K562 (cell line): ENCODE measurements around the gene RMI1. TPM values are rescaled to one million over a fixed set of nuclear protein-coding genes. Genes with fewer than 3 reads are reported as not detected.

Source experiments
- EGR1 ChIP-seq: fragments of 450-650 bp; conservative IDR thresholded peaks from 2 replicates; pipeline ENCODE4 v1.6.1; 2017; ENCODE audit warnings: mild to moderate bottlenecking
- KDM1A ChIP-seq, 2 experiments: fragments of 450-650 bp; IDR thresholded peaks; 2 replicates each; pipeline ENCODE4 v1.6.1; 2016; ENCODE audit warnings: mild to moderate bottlenecking in 2 of 2
- MCM3 ChIP-seq: fragments of 450-650 bp; IDR thresholded peaks from 2 replicates; pipeline ENCODE4 v1.6.1; 2016
- NCOR1 ChIP-seq: fragments of 450-650 bp; IDR thresholded peaks from 2 replicates; pipeline ENCODE4 v1.6.1; 2016; ENCODE audit warnings: mild to moderate bottlenecking, moderate library complexity
- POLR2H ChIP-seq: IDR thresholded peaks from 2 replicates; pipeline ENCODE4 v1.6.1; 2016; ENCODE audit warnings: missing genetic modification characterization, low read depth, mild to moderate bottlenecking, control low read depth, missing compliant biosample characterization, moderate library complexity
- ZNF253 ChIP-seq: fragments of 250-450 bp; sonication (Bioruptor Pico); conservative IDR thresholded peaks from 2 replicates; pipeline ENCODE4 v1.6.1; 2021; ENCODE audit warnings: mild to moderate bottlenecking
- ZNF512 ChIP-seq: IDR thresholded peaks from 2 replicates; pipeline ENCODE4 v1.6.1; 2016; ENCODE audit warnings: missing genetic modification characterization, missing compliant biosample characterization
- polyA plus RNA-seq, 8 experiments: library from polyadenylated mRNA; depleted of rRNA in 4 of 8; stranded (reverse) in 5 of 8; unstranded in 3 of 8; fragments of >200 nt; fragmentation: Nextera tagmentation in 2 of 8; fragmentation: Illumina TruSeq in 1 of 8; extraction: Ambion mirVana in 2 of 8; extraction: Trizol in 1 of 8; gene quantifications; 2 replicates each; pipeline versions ENCODE4 v1.2.1 to v1.2.3, GENCODE V29; 2011 to 2014; ENCODE audit warnings: inconsistent platforms in 1 of 8, missing spikeins in 1 of 8
- total RNA-seq, 7 experiments: library from RNA; depleted of rRNA in 6 of 7; stranded (reverse); fragments of >200 nt in 6 of 7; fragmentation: Illumina TruSeq in 2 of 7; extraction: Trizol in 2 of 7; gene quantifications; 2 replicates each; pipeline versions ENCODE4 v1.2.1 to v1.2.3, GENCODE V29; 2011 to 2021; ENCODE audit warnings: low replicate concordance in 1 of 7
- TF ChIP-seq, protein P1 (sequence below), 2 experiments: fragments of 450-650 bp; formaldehyde crosslinking in 1 of 2; IDR thresholded peaks; 2 replicates each; pipeline versions ENCODE4 v1.4.0 to v1.6.1; 2014 to 2020; ENCODE audit warnings: mild to moderate bottlenecking in 2 of 2, borderline replicate concordance in 1 of 2, low read depth in 1 of 2

RMI1 gene
- total and polyA plus RNA-seq, 9 of the 15 experiments (the other 6 are each of a cell fraction or from before 2014, with no cell fraction given), result 3.0 to 17.4 (median 10.6) TPM

DNA sequence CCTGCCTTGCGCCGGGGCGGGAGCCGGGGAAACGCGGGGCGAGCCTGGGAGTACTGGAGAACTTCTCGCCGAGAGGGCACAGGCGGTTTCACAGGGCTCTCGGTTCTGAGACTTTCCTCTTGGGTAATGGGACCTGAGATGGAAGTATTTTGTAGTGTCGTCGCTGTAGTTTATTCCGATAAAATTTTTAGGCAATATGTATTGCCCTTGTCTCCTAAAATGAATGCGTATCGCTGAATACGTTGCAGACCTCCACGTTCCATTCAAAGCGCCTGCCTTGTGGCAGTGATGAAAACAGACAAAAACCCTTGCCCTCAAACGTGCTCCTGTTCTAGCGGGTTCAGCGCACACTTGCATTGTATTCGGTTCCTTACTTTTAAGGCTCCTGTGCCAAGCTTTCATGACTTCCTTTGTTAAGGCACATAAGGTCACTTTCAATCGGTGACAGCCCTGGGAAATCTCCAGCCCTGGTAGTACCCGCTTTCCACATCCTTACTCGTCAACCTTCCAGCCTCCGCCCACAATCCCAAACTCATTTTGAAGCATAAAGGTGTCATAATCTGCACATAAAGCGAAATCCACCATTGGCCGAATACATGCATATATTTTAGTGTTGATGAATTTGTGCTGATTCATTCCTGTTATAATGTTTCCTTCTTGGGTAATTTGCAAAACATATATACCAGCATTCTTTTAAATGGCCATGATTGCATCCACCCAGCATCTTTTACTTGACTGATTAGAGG is 694 bp downstream of the RMI1 start (continued):
- TF ChIP-seq, protein P1, sequence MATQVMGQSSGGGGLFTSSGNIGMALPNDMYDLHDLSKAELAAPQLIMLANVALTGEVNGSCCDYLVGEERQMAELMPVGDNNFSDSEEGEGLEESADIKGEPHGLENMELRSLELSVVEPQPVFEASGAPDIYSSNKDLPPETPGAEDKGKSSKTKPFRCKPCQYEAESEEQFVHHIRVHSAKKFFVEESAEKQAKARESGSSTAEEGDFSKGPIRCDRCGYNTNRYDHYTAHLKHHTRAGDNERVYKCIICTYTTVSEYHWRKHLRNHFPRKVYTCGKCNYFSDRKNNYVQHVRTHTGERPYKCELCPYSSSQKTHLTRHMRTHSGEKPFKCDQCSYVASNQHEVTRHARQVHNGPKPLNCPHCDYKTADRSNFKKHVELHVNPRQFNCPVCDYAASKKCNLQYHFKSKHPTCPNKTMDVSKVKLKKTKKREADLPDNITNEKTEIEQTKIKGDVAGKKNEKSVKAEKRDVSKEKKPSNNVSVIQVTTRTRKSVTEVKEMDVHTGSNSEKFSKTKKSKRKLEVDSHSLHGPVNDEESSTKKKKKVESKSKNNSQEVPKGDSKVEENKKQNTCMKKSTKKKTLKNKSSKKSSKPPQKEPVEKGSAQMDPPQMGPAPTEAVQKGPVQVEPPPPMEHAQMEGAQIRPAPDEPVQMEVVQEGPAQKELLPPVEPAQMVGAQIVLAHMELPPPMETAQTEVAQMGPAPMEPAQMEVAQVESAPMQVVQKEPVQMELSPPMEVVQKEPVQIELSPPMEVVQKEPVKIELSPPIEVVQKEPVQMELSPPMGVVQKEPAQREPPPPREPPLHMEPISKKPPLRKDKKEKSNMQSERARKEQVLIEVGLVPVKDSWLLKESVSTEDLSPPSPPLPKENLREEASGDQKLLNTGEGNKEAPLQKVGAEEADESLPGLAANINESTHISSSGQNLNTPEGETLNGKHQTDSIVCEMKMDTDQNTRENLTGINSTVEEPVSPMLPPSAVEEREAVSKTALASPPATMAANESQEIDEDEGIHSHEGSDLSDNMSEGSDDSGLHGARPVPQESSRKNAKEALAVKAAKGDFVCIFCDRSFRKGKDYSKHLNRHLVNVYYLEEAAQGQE (IDR thresholded peaks at IDR 0.05; ENCODE audit: borderline replicate concordance), result no peak
- TF ChIP-seq, protein P1 (CRISPR knock-in tag; IDR thresholded peaks at IDR 0.05; ENCODE audit: low read depth), result no peak
- no peak for TF ChIP-seq MCM3
- TF ChIP-seq NCOR1, result no peak
- TF ChIP-seq ZNF253 (CRISPR knock-in tag), result no peak
- no peak for TF ChIP-seq KDM1A (IDR thresholded peaks at IDR 0.05)
- no peak for TF ChIP-seq ZNF512 (tag)
- no peak for TF ChIP-seq EGR1
- TF ChIP-seq POLR2H, result no peak
